DND-41 (cell line): ENCODE results near the gene STAC.

Experiments used
- CTCF ChIP-seq: IDR thresholded peaks from 2 replicates; pipeline ENCODE4 v1.5.1; 2012; ENCODE audit warnings: borderline replicate concordance, low read length, moderate library complexity, mild to moderate bottlenecking; ENCODE audit not compliant: poor library complexity, severe bottlenecking; ENCODE audit errors: extremely low read depth
- EZH2 ChIP-seq: IDR thresholded peaks from 3 replicates; pipeline ENCODE4 v1.6.1; 2012; ENCODE audit warnings: borderline replicate concordance, low read depth, mild to moderate bottlenecking, moderate library complexity, low read length, inconsistent platforms; ENCODE audit not compliant: severe bottlenecking

GRCh38 chr3:36451816-36452215 is 71.5 kb downstream of the STAC start:
- TF ChIP-seq CTCF (no peak), EZH2 (no peak)
